ENCODE results near the gene PTCH1.
A peak's percentile ranks its signal among the peaks of the same experiment; 100 is the strongest.

PTCH1 gene

GRCh38 chr9:95498641-95499040 is 18.1 kb downstream of the PTCH1 start:
- DNase-seq (ENCODE audit: low read depth): no peak

GRCh38 chr9:95497772-95498171 is 19.0 kb downstream of the PTCH1 start:
- DNase-seq (ENCODE audit: low read depth): no peak

DNA sequence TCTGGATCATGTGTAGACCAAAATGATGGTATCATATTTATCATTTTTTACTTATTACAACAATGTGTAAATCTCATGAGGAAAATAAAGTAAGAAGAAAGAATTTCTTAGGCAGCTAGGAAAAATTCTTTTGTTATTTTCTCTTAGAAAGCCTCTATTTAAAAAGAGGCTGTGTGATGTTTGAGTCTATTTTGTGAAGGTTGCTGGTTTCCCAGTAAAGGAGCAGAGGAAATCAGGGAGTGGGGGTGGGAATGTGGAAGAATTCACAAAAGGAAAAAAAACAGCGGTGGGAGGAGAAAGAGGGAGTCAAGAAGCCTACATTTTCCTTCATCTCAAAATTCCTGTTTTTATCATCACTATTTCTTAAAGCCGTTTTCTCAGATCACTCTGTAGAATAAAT is 20.1 kb downstream of the PTCH1 start:
- no peak for DNase-seq (ENCODE audit: low read depth)

GRCh38 chr9:95495961-95496360 is 20.8 kb downstream of the PTCH1 start:
- no peak for DNase-seq (ENCODE audit: low read depth)

GRCh38 chr9:95495529-95495928 is 21.2 kb downstream of the PTCH1 start:
- DNase-seq (ENCODE audit: low read depth): no peak

- no peak for DNase-seq (ENCODE audit: low read depth)
These were observed 22.1 kb downstream of the PTCH1 start for GRCh38 chr9:95494416-95495371.

DNA sequence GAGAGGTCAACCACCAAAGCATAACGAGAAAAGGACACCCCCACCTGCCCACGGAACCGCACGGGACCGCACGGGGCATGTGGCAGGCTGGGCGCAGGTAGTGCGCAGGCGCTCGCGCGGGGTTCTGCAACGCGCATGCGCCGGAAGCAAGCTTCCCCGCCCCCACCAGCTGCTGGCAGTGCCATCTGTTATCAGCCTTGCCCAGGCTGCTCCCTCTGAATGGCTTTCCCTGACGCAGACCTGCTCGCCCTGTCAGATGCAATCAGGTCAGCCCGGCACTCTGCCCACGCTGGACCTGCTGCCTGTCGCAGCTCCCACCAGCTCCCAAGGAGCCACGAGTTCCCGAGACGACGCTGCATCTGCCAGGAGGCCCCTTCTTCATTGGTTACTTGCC is 22.8 kb downstream of the PTCH1 start:
- DNase-seq (ENCODE audit: low read depth): peak; percentile 35

DNA sequence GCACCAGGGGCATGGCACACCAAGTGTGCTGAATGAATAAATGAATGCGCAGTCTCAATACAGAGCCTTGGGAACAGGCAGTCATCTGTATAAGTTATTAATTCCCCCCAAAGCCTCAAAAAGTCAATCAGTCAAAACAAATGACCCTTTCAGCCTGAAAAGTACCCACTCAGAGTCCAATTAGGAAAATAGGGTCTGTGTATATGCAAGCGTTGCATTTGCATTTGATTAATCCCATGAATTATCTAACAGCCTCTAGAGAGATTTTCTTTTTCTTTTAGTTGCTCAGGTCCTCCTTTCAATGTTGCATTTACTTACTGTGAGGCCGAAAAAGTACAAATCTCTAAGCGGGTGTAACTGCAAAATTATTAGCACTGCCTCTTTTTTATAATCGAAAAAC is 23.4 kb downstream of the PTCH1 start:
- no peak for DNase-seq (ENCODE audit: low read depth)

DNA sequence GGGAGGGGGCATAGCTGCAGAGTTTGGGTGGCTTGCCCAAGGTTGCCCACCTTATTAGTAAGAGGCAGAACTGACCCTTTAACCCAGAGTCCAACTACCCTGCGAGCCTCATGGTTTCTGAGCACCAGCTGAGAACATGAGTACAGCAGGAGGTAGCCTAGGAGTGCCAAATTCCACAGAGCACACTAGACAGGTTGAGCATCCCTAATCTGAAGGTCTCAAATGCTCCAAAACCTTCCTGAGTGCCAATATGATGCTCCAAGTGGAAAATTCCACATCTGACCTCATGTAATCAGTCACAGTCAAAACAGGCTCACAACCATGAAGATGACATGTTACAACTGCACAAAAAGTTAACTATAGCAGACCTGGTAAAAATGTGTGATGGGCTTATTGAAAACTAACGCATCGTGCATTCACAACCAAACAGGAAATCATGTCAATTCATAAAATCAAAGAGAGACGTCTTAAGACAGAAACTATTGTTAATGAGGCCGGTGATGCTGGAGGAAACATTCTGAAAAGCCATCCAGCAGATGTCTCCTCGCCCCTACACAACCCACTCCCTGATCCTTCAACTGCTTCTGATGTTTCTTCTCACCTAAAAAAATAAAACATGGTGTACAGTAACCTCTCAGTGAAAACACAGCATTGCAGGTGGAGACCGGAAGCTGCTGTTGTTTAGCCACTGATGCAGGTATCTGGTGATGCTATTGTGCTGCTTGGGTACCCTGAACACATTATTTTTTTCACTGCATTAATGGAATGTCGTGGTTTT is 25.0 kb downstream of the PTCH1 start:
- no peak for DNase-seq (ENCODE audit: low read depth)

- DNase-seq (ENCODE audit: low read depth): no peak
These were observed 27.8 kb downstream of the PTCH1 start for GRCh38 chr9:95488954-95489353.

GRCh38 chr9:95486318-95486717 is 30.5 kb downstream of the PTCH1 start:
- no peak for DNase-seq (ENCODE audit: low read depth)

DNA sequence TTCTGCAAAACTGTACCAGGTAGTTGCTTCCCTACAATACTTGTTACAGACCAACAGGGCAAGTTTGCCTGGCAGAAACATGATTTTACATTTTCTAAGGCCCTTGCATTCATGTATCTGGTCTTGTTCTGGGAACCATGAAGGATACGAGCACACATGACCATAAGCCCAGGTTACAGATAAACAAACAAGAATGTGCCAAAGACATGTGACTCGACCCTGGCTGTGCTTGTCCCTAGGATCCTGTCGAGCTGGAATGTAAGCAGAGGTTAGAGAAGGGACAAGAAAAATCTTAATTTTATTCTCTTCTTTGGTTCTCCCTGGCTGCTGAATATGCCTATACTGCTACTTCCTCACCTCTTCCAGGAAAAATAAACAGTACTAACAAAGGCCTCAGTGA is 32.5 kb downstream of the PTCH1 start:
- no peak for DNase-seq (ENCODE audit: low read depth)

- no peak for DNase-seq (ENCODE audit: low read depth)
These were observed 33.3 kb downstream of the PTCH1 start for GRCh38 chr9:95483431-95483830.

DNA sequence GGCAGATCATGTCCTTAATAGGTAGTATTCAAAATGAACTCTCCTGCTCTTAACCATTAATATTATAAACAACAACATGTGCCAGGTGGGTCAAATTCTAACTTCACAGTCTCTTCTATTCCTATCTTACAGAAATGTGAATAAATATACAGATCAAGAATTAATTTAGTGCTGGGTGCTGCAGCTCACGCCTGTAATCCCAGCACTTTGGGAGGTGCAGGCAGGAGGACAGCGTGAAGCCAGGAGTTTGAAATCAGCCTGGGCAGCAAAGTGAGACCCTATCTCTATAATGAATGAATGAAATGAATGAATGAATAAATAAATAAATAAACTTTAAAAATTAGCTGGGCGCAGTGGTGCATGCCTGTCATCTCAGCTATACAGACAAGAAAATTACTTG is 34.1 kb downstream of the PTCH1 start:
- DNase-seq (ENCODE audit: low read depth): no peak

- DNase-seq (ENCODE audit: low read depth): no peak
These were observed 35.8 kb downstream of the PTCH1 start for GRCh38 chr9:95481000-95481399.

DNA sequence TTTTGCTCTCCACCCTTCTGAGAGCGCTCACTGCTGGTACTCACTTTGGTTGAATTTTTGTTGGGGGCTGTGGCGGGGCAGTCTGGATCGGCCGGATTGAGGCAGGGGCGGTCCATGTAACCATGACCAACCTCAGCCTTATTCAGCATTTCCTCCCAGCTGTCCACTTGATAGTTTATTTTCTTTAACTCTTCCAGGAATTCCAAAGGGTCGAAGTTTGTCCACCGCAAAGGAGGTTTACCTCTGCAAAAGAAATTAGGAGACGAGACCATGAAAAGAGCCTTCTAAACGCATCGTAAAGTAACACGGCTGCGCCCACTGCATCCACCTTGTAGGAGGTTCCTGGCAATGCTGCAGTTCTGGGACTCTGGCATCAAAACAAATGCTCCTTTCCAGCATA is 36.4 kb downstream of the PTCH1 start:
- no peak for DNase-seq (ENCODE audit: low read depth)

DNA sequence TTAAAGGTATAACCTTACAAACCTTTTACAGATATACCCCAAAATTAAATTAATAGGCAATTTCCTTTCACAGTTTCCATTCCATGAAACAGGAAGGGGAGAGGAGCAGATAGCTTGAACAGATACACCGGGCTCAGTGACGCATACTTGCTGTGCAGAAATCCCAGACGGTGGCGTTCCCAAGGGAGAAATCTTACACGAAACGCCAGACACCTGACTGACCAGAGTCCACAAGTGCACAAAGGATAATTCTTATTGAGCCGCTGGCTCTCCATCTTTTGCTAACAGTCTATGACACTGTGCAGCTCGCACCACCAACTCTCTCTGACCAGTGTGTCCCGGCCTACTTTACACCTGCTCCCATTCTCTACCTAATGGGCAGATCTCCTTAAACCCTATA is 37.4 kb downstream of the PTCH1 start:
- DNase-seq (ENCODE audit: low read depth): no peak

- DNase-seq (ENCODE audit: low read depth): no peak
These were observed 38.4 kb downstream of the PTCH1 start for GRCh38 chr9:95478335-95478734.

GRCh38 chr9:95477885-95478284 is 38.9 kb downstream of the PTCH1 start:
- no peak for DNase-seq (ENCODE audit: low read depth)

GRCh38 chr9:95477441-95477840 is 39.3 kb downstream of the PTCH1 start:
- no peak for DNase-seq (ENCODE audit: low read depth)

DNA sequence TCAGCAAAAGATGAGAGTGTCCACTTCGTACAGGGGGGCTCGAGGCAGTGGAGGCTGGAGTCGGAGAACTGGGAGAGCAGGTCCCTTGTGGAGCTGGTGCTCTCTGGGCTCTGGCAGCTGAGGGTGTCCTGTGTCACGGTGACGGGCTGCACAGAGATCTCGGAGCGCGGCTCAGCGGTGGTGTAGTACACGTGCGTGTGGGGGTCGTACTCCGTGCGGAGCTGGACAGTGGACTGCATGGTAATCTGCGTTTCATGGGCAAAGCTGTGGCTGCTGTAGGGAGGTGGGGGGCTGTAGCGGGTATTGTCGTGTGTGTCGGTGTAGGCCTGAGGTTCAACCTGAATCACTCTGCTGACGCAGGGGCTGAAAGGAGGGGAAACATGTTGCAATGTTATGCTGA is 48.0 kb downstream of the PTCH1 start:
- DNase-seq (ENCODE audit: low read depth): no peak

GRCh38 chr9:95465115-95465514 is 51.7 kb downstream of the PTCH1 start:
- no peak for DNase-seq (ENCODE audit: low read depth)

Measured in CMK (cell line).